Activated T-cell treated with anti-CD3 and anti-CD28 coated beads for 48 hours (primary cell): ENCODE measurements around the gene RGCC.
"Not testable (repeated sequence)": the region's sequence is repeated elsewhere in the genome, so short reads cannot be mapped to it uniquely, and the experiment has no call there.

Source experiments
- DNase-seq: peaks from one replicate; pipeline ENCODE4 v3.0.0-alpha.2; 2020; ENCODE audit warnings: low read depth

RGCC gene

GRCh38 chr13:41490371-41491015, 33.1 kb downstream of the RGCC start:
- no peak for DNase-seq

- no peak for DNase-seq
Observed at GRCh38 chr13:41491436-41491835, 34.1 kb downstream of the RGCC start.

- no peak for DNase-seq
Observed at GRCh38 chr13:41492432-41493260, 35.3 kb downstream of the RGCC start.

GRCh38 chr13:41494202-41494601, 36.9 kb downstream of the RGCC start:
- DNase-seq = no peak

- no peak for DNase-seq
Observed at GRCh38 chr13:41495044-41495443, 37.7 kb downstream of the RGCC start.

GRCh38 chr13:41496420-41497234, 39.3 kb downstream of the RGCC start:
- no peak for DNase-seq

- no peak for DNase-seq
Observed at GRCh38 chr13:41497436-41497835, 40.1 kb downstream of the RGCC start.

- no peak for DNase-seq
Observed at GRCh38 chr13:41499452-41499851, 42.1 kb downstream of the RGCC start.

GRCh38 chr13:41500511-41500910, 43.2 kb downstream of the RGCC start:
- no peak for DNase-seq

- no peak for DNase-seq
Observed at GRCh38 chr13:41501281-41501680, 43.9 kb downstream of the RGCC start.

- no peak for DNase-seq
Observed at GRCh38 chr13:41502031-41502430, 44.7 kb downstream of the RGCC start.

- DNase-seq = no peak
Observed at GRCh38 chr13:41502673-41503072, 45.3 kb downstream of the RGCC start.

GRCh38 chr13:41503356-41503755, 46.0 kb downstream of the RGCC start:
- no peak for DNase-seq

- DNase-seq = not testable (repeated sequence)
Observed at GRCh38 chr13:41504657-41505056, 47.3 kb downstream of the RGCC start.

- no peak for DNase-seq
Observed at GRCh38 chr13:41505209-41505835, 48.0 kb downstream of the RGCC start.

GRCh38 chr13:41506312-41506711, 49.0 kb downstream of the RGCC start:
- DNase-seq = no peak

GRCh38 chr13:41509971-41510370, 52.6 kb downstream of the RGCC start:
- DNase-seq = no peak

GRCh38 chr13:41511827-41512226, 54.5 kb downstream of the RGCC start:
- DNase-seq = no peak

- DNase-seq = no peak
Observed at GRCh38 chr13:41512441-41512840, 55.1 kb downstream of the RGCC start.

- no peak for DNase-seq
Observed at GRCh38 chr13:41513600-41513999, 56.2 kb downstream of the RGCC start.

GRCh38 chr13:41514853-41515395, 57.6 kb downstream of the RGCC start:
- DNase-seq = no peak
